Stimulated activated CD8-positive, alpha-beta memory T cell treated with anti-CD3 and anti-CD28 coated beads, Interleukin-4, amount 100 ng/mL, for 24 hours (primary cell): Measurements from ENCODE around the gene NEDD4L.
A peak's percentile ranks its signal among the peaks of the same experiment; 100 is the strongest.

Experiments
- DNase-seq: peaks from one replicate; pipeline ENCODE4 v3.0.0-alpha.2; 2020; ENCODE audit warnings: low read depth

NEDD4L gene

GRCh38 chr18:58118536-58118935 is 74.5 kb downstream of the NEDD4L start:
- no peak for DNase-seq

- no peak for DNase-seq
Measured at GRCh38 chr18:58119819-58120218, 75.8 kb downstream of the NEDD4L start.

DNA sequence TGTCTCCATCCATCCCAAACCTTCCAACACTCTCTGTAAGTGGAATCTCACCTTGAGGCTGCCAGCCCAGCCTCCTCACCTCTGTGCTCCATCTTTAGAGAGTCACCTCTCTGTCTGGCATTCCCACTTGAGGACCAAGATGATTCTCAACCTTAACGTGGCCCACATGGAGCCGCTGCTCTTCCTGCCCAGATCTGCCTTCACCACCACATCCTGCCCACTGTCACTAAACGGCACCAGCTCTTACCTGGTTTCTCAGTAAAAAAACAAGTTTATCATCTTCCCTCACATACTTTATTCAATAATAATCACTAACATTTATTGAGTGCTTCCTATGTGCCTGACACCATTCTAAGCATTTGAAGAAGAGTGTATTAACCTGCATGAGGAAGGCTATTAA is 80.4 kb downstream of the NEDD4L start:
- no peak for DNase-seq

DNA sequence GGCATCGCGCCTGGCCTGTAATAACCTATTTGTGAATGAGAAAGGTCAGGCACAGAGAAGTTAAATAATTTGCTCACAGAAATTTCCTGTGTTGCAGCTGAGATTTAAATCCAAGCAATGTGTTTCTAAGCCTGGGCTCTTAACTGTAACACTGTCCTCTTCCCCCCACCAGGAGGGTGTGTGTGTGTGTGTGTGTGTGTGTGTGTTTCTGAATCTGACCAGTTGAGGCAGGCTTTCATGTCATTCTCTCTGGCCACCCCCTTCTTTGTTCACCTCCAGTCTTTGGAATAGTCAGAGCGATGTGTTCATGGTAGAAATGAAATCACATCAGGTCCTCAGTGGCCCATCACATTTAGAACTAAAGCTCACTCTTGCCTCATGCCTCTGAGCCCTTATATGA is 81.2 kb downstream of the NEDD4L start:
- no peak for DNase-seq

DNA sequence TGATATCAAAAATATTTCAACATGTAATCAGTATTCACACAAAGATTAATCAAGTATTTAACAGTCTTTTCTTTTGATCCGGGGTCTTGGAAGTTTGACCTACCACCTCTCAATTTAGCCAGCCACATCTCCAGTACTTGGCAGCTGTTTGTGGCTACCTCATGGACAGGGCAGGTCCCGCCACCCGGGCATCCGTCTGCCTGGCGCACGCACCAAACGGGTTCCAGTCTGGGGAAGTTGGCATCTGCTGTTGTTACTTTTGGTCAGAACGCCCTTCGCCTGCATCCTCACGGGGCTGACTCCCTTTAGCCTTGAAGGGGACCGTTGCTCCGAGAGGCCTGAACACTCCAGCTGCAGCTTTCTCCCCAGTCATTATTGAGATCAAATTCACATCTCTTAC is 81.7 kb downstream of the NEDD4L start:
- DNase-seq = no peak

- DNase-seq = no peak
Measured at GRCh38 chr18:58128381-58129374, 84.7 kb downstream of the NEDD4L start.

GRCh38 chr18:58132595-58133261 is 88.7 kb downstream of the NEDD4L start:
- no peak for DNase-seq

GRCh38 chr18:58135183-58135641 is 91.2 kb downstream of the NEDD4L start:
- no peak for DNase-seq

- peak; percentile 19 for DNase-seq
Measured at GRCh38 chr18:58135701-58136331, 91.8 kb downstream of the NEDD4L start.

- DNase-seq = no peak
Measured at GRCh38 chr18:58136879-58137278, 92.9 kb downstream of the NEDD4L start.

DNA sequence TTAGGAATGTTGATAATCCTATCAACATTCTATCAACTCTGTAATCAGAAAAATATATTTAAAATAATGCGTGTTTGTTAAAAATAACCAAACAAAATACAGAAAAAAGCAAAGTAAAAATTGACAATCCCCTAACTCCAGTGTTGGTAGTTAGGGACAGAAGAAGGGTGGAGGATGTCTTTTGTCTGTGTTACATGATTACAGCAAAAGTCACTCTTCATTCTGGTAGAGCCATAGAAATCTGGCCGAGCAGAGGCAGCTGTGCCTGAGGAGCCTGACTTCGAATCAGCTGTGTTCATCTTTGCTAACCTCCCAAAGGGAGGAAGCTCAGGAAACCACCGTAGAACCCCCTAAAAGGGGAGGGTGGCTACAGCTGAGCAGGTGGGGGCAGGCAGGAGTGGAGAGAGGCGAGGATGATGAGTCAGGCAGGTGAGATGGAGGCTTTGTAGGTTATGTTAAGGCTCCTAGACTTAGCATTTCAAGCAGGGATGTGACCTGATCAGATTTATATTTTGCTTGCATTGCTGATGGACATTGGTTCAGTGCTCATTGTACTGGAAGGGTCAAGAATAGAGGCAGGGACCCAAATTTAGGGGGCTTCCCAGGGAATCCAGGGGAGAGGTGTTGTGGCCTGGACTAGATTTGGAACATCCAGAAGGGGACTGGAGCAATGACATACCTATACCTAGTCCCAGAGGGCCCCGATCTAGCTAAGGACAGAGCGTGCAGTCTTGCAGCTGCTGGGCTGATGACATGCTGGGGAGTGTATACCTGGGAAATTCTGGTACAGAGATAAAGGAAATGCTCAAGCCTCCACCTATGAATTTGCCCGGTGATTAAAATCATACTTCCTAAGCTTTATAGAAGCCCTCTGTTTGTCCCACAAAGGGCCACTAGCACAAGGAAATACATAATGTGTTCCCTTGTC is 95.7 kb downstream of the NEDD4L start:
- no peak for DNase-seq

- no peak for DNase-seq
Measured at GRCh38 chr18:58140387-58141325, 96.6 kb downstream of the NEDD4L start.

DNA sequence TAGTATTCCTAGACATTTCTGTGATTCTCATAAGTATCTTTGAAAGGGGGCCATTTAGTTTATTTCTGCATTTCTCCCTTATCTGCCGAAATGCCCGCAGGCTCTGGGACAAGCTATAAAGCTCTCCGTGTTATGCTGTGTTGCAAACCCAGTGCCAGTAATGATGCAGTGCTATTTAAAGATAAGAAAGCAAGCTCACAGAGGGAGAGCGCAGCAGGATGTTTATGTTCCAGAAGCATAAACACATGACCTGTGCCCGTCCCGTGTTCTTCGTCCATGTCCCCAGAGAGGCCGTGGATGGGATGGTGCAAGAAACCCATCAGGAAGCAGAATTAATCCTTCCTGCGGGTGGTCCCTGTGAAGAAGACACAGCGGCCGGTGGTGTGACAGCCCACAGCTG is 99.4 kb downstream of the NEDD4L start:
- DNase-seq = no peak

DNA sequence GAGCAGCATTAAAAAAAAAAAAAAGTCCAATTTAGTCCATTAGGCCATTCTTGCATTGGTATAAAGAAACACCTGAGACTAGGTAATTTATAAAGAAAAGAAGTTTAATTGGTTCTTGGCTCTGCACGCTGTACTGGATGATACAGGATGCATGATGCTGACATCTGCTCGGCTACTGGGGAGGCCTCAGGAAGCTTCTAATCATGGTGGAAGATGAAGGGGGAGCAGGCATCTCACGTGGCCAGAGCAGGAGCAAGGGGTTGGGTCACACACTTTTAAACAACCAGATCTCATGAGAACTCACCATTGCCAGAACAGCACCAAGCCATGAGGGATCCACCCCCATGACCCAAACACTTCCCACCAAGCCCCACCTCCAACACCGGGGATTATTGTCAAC is 100.1 kb downstream of the NEDD4L start:
- no peak for DNase-seq

DNA sequence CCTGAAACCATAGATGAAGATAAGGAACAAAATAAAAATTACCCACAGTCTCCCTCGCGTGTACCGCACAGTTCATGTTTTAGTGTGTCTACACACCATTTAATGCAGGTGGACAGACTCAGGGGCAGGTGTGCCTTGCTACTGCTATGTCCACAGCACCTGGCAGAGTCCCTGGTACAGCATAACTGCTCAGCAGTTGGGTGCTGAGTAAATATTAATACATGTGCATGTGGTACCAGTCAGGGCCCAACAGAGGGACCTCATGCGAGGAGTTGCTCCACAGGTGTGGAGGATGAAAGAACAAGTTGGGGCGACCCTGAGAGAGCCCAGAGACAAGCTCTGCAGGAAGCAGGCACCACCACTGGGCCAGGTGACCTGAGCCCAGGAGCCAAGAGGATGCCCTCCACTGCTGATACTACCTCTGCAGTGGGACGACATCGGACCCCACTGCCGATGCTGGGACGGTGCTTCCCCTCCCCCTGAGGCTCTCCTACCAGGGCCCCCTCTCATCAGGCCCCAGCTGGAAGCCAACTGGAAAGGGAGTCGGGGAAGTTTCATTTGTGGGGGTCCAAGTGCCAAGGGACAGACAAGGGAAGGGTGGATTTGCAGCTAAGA is 100.8 kb downstream of the NEDD4L start:
- DNase-seq = no peak

- DNase-seq = no peak
Measured at GRCh38 chr18:58146099-58146498, 102.1 kb downstream of the NEDD4L start.

GRCh38 chr18:58148954-58149471 is 105.0 kb downstream of the NEDD4L start:
- no peak for DNase-seq

DNA sequence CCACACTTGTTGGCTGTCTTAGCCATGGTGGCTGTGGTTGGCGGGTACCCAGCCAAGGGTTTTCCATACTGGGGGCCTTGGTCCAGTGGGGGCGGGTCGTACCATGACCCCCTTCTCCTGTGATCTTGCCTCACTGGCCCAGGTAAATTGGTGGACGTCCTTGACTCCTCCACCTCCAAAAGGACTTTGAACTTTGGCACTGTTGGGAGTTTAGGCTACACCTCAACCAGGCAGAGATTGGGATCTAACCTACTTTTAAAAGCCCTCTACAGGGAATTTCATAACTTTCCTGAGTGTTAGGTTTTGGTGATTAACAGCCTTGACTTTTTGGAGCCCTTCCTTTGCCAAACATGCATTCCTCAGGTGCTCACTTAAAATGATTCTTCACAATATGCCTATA is 106.7 kb downstream of the NEDD4L start:
- DNase-seq = no peak

DNA sequence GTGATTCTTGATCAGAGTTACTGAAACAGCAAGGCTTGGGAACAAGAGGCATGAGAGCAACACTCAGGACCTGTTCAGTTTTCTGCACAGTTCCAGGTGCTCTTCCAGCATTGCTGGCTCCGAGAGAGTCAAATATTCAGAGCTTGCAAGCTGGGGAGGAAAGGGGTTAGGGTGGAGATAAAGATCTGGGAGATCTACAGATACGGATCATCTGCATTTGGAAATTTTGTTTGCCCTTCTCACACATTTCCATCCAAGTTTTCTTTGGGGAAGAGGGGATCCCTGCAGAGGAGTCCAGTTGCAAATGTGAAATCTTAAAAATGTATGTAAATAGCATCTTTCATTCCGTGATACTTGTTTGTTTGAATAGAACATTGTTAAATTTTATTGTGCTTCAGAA is 108.2 kb downstream of the NEDD4L start:
- no peak for DNase-seq

DNA sequence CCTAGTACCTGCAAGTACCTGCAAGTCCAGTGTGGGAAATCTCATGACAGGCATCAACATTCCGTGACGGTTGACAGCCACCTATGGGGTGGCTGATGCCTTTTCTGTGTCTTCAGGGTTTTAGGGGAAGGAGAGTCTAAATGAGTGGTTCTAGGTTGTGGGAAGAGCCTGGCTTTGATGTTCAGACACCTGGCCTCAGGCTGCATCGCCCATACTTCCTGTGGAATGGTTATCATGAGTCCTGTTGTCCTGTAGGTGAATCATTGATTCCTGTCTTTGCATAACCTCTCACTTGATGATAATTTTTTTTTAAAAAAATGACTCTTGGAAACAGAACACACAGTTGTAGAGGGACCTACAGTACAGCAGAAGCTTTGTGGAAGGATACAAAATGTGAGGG is 108.9 kb downstream of the NEDD4L start:
- no peak for DNase-seq
